ENCODE measurements around the gene FGF1.

DNA sequence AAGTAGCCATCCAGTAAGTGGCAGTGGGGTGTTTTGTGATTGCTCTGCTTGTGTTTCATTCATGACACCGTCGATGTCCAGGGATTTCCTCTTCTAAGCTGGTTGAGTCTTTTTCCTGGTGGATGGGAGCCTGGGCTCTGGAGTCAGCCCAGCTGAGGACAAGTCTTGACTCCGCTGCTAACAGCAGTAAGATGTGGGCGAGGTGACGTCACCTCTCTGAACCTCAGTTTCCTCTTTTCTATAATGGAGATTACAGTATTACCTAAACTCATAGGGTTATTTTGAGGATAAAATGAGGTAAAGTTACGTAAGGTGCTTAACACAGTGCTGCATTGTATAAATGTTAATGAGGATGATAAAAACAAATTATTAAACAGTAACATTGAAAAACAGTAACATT is 21.3 kb downstream of the FGF1 start:
- TF ChIP-seq, protein P1, sequence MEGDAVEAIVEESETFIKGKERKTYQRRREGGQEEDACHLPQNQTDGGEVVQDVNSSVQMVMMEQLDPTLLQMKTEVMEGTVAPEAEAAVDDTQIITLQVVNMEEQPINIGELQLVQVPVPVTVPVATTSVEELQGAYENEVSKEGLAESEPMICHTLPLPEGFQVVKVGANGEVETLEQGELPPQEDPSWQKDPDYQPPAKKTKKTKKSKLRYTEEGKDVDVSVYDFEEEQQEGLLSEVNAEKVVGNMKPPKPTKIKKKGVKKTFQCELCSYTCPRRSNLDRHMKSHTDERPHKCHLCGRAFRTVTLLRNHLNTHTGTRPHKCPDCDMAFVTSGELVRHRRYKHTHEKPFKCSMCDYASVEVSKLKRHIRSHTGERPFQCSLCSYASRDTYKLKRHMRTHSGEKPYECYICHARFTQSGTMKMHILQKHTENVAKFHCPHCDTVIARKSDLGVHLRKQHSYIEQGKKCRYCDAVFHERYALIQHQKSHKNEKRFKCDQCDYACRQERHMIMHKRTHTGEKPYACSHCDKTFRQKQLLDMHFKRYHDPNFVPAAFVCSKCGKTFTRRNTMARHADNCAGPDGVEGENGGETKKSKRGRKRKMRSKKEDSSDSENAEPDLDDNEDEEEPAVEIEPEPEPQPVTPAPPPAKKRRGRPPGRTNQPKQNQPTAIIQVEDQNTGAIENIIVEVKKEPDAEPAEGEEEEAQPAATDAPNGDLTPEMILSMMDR (IDR thresholded peaks at IDR 0.05) = no peak
- no peak for TF ChIP-seq POLR2A (IDR thresholded peaks at IDR 0.05)
